Tibial nerve (tissue), 4 donors: ENCODE measurements around the gene SHLD1. TPM values are rescaled to one million over a fixed set of nuclear protein-coding genes. Genes with fewer than 3 reads are reported as not detected.
"Not testable (repeated sequence)": the region's sequence is repeated elsewhere in the genome, so short reads cannot be mapped to it uniquely, and the experiment has no call there.

Source experiments
- DNase-seq, 2 donors: peaks; one replicate each; pipeline ENCODE4 v3.0.0-alpha.2; 2019; ENCODE audit warnings: low spot score in 2 of 2
- H3K27ac ChIP-seq, 4 donors: fragments of 200-600 bp; sonication (generic) in 3 of 4; one replicate each; pipeline ENCODE4 v1.5.1; 2017 to 2019; ENCODE audit warnings: mild to moderate bottlenecking in 1 of 4
- H3K27me3 ChIP-seq, 2 donors: fragments of 200-600 bp; sonication (generic) in 1 of 2; one replicate each; pipeline versions ENCODE4 v1.5.1 to v1.6.0; 2017 to 2019
- H3K36me3 ChIP-seq, 3 donors: fragments of 200-600 bp; sonication (generic); one replicate each; pipeline ENCODE4 v1.5.1; 2018 to 2019
- H3K4me1 ChIP-seq, 4 donors: fragments of 200-600 bp; sonication (generic) in 3 of 4; one replicate each; pipeline ENCODE4 v1.5.1; 2017 to 2019
- H3K4me3 ChIP-seq, 4 donors: fragments of 200-600 bp; sonication (generic) in 3 of 4; one replicate each; pipeline ENCODE4 v1.5.1; 2017 to 2019; ENCODE audit warnings: mild to moderate bottlenecking in 1 of 4, moderate library complexity in 1 of 4
- H3K9me3 ChIP-seq, 4 donors: fragments of 200-600 bp; sonication (generic) in 3 of 4; one replicate each; pipeline ENCODE4 v1.5.1; 2017 to 2019
- EP300 ChIP-seq, 2 donors: sonication (generic); formaldehyde crosslinking; IDR thresholded peaks; one replicate each; pipeline ENCODE4 v1.6.1; 2017; ENCODE audit warnings: antibody characterized with exemption in 2 of 2, mild to moderate bottlenecking in 1 of 2
- POLR2A ChIP-seq, 2 donors: fragments of 450-650 bp; IDR thresholded peaks; one replicate each; pipeline ENCODE4 v1.6.1; 2017; ENCODE audit warnings: antibody characterized with exemption in 2 of 2, mild to moderate bottlenecking in 2 of 2, moderate library complexity in 2 of 2
- WGBS, 2 donors: methylation state at CpG; one replicate each; pipeline ENCODE4 v1.1.5; 2018; 5-methylcytosine and 5-hydroxymethylcytosine counted together
- total RNA-seq, 4 donors: library from RNA; depleted of rRNA; stranded (reverse); fragments of >200 nt; gene quantifications; one replicate each; pipeline ENCODE4 v1.1.0, GENCODE V29; 2016
- TF ChIP-seq, protein P1 (sequence below), 5 experiments: fragments of 200-600 bp in 3 of 5; fragments of 450-650 bp in 2 of 5; sonication (generic) in 3 of 5; IDR thresholded peaks; one replicate each; pipeline ENCODE4 v1.5.1; 2016 to 2019; ENCODE audit warnings: antibody characterized with exemption in 5 of 5, mild to moderate bottlenecking in 3 of 5, moderate library complexity in 2 of 5

SHLD1 gene
- total RNA-seq, 4 donors from 2014 or later: 2.9 to 5.9 (median 4.0) TPM

DNA sequence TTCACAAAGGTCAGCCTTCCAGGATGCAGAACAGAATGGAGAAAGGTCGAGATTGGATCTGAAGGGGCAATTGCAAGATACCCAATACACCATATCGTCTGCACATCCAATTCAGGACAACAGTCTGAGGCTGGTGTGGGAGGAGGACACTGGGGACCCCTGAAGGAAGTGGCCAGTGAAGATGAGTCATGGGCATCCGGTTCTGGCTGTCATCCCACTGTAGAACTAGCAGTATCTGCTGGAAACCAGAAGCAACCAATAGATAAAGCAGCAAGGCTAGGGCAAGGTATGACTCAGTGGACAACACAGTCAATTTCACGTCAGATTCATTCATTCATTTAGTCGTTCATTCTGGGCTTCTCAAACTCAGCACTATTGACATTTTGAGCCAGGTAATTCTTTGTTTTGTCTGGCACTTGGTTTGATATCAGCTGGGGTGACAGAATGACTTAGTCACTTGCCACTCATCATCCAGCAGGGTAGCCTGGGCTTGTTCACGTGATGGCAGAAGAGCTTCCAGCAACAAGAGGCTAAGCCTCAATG, 30.3 kb upstream of the SHLD1 start:
- Histone ChIP-seq H3K36me3 (no peaks in the 10 kb centered on the region), H3K27me3 (no peaks in the 10 kb centered on the region), H3K4me1 (peaks cover 0 to 7% (median 0%) of the 10 kb centered on the region in 4 donors), H3K27ac (no peak overlapping the region), H3K9me3 (peaks cover 0 to 11% (median 0%) of the 10 kb centered on the region in 4 donors), H3K4me3 (no peak overlapping the region)
- TF ChIP-seq EP300 (IDR thresholded peaks at IDR 0.05): no peak
- TF ChIP-seq, protein P1, sequence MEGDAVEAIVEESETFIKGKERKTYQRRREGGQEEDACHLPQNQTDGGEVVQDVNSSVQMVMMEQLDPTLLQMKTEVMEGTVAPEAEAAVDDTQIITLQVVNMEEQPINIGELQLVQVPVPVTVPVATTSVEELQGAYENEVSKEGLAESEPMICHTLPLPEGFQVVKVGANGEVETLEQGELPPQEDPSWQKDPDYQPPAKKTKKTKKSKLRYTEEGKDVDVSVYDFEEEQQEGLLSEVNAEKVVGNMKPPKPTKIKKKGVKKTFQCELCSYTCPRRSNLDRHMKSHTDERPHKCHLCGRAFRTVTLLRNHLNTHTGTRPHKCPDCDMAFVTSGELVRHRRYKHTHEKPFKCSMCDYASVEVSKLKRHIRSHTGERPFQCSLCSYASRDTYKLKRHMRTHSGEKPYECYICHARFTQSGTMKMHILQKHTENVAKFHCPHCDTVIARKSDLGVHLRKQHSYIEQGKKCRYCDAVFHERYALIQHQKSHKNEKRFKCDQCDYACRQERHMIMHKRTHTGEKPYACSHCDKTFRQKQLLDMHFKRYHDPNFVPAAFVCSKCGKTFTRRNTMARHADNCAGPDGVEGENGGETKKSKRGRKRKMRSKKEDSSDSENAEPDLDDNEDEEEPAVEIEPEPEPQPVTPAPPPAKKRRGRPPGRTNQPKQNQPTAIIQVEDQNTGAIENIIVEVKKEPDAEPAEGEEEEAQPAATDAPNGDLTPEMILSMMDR (IDR thresholded peaks at IDR 0.05): no peak
- TF ChIP-seq POLR2A (IDR thresholded peaks at IDR 0.05): no peak
- no peak for DNase-seq
- 71 to 74% methylated on average over 6 of the region's 6 CpGs for WGBS, 2 donors

DNA sequence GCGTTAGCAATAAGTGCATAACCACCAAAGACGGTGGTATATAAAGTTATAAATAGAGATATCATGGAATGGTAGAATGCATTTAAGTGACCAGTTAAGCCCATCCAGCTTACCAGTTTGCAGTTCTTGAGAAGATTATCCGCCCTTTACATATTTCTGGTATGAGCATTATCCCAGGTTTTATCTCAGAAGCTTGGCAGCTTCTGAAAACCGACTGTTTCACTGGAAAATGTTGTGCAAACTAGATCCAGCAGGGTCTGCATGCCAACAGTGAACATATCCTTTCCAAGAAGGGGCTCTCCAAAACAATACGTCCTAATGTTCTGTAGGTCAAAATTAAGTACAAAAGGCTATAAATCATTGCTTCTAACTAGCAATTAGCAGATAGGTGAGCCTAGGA, 29.5 kb upstream of the SHLD1 start:
- Histone ChIP-seq H3K36me3 (no peaks in the 10 kb centered on the region), H3K27me3 (no peaks in the 10 kb centered on the region), H3K27ac (no peak overlapping the region), H3K9me3 (peaks cover 0 to 3% (median 0%) of the 10 kb centered on the region in 4 donors), H3K4me1 (peaks cover 0 to 9% (median 0%) of the 10 kb centered on the region in 4 donors), H3K4me3 (no peak overlapping the region)
- 81 to 83% methylated on average over 5 of the region's 5 CpGs for WGBS, 2 donors
- DNase-seq: no peak
- no peak for TF ChIP-seq POLR2A (IDR thresholded peaks at IDR 0.05)
- TF ChIP-seq, protein P1 (IDR thresholded peaks at IDR 0.05): no peak

DNA sequence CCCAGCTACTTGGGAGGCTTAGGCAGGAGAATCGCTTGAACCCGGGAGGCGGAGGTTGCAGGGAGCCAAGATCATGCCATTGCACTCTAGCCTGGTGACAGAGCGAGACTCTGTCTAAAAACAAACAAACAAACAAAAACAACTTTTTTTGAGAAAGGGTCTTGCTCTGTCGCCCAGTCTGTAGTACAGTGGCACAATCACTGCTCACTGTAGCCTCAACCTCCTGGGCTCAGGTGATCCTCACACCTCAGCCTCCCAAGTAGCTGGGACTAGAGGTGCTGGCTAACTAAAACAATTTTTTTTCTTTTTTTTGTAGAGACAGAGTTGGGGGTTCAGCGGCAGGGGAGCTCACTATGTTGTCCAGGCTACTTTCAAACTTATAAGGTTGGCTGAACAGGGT, 28.8 kb upstream of the SHLD1 start:
- H3K27me3 ChIP-seq, H3K4me1 ChIP-seq, H3K9me3 ChIP-seq, H3K27ac ChIP-seq, H3K4me3 ChIP-seq, H3K36me3 ChIP-seq, DNase-seq: not testable (repeated sequence)
- WGBS, 2 donors: 94 to 98% methylated on average over 6 of the region's 6 CpGs

DNA sequence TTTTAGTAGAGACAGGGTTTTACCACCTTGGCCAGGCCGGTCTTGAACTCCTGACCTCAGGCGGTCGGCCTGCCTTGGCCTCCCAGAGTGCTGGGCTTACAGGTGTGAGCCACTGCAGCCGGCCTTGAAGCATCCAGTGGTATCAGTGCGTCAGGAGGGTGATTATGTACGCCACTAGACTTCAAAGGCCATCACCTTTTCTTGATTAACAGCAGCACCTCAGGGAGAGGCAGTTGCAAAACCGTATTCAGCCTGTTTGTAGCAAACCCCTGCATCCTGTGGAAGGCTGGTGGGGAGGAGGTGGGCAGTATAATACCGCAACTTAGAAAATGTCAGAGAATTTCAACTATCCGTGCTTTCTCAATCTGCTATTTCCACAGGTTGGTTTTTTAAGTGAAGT, 27.3 kb upstream of the SHLD1 start:
- DNase-seq: no peak
- Histone ChIP-seq H3K4me3 (no peak overlapping the region), H3K27ac (no peak overlapping the region), H3K27me3 (no peaks in the 10 kb centered on the region), H3K9me3 (no peaks in the 10 kb centered on the region), H3K4me1 (peaks cover 0 to 9% (median 0%) of the 10 kb centered on the region in 4 donors), H3K36me3 (no peaks in the 10 kb centered on the region)
- TF ChIP-seq, protein P1 (IDR thresholded peaks at IDR 0.05): no peak
- no peak for TF ChIP-seq EP300 (IDR thresholded peaks at IDR 0.05)
- no peak for TF ChIP-seq POLR2A (IDR thresholded peaks at IDR 0.05)
- 73 to 76% methylated on average over 9 of the region's 9 CpGs for WGBS, 2 donors

DNA sequence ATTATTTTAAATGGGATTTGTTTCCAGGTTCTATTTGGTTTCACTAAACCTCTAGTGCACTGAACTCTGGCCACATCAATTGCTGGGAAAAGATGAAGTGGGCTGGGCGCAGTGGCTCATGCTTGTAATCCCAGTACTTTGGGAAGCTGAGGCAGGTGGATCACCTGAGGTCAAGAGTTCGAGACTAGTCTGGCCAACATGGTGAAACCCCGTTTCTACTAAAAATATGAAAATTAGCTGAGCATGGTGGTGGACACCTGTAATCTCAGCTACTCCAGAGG, 25.1 kb upstream of the SHLD1 start:
- not testable (repeated sequence) for H3K4me3 ChIP-seq, H3K9me3 ChIP-seq, H3K27me3 ChIP-seq, H3K4me1 ChIP-seq, H3K36me3 ChIP-seq, H3K27ac ChIP-seq, DNase-seq
- WGBS, 2 donors: 84 to 87% methylated on average over 3 of the region's 3 CpGs

DNA sequence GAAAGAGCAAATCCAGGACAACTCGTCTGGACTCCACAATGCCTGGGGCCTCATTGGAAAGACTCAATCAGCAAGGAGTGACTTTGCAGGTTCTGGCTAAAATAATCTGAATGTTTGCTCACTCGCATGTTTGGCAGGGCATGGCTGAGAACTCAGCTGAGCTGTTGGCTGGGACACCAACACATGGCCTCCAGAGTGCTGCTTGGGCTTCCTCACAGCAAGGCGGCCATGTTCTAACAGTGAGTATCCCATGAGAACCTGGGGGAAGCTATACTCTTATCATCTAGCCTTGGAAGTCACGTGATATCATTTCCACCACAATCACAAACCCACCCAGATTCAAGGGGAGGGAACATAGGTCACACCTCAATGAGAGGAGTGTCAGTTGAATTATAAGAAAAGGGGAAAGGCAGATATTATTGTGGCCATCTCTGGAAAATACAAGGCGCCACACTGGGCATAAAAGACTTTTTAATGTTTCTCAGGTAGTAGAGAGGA, 23.1 kb upstream of the SHLD1 start:
- 69 to 78% methylated on average over 5 of the region's 5 CpGs for WGBS, 2 donors
- Histone ChIP-seq H3K4me3 (no peak overlapping the region), H3K4me1 (peaks cover 0 to 9% (median 0%) of the 10 kb centered on the region in 4 donors), H3K36me3 (no peaks in the 10 kb centered on the region), H3K27ac (no peak overlapping the region), H3K9me3 (no peaks in the 10 kb centered on the region), H3K27me3 (no peaks in the 10 kb centered on the region)
- TF ChIP-seq POLR2A (IDR thresholded peaks at IDR 0.05) (no peak), EP300 (IDR thresholded peaks at IDR 0.05) (no peak)
- TF ChIP-seq, protein P1 (IDR thresholded peaks at IDR 0.05): no peak
- no peak for DNase-seq
